SK-N-SH (cell line): Measurements from ENCODE around the gene METTL9. TPM values are rescaled to one million over a fixed set of nuclear protein-coding genes. Genes with fewer than 3 reads are reported as not detected.

Experiments used
- CTCF ChIA-PET: fragments of 300-600, 350-600 bp; formaldehyde crosslinking; extraction: SDS; loops from one replicate; lab custom pipeline; 2021; lab: Yijun Ruan, JAX
- POLR2A ChIA-PET: fragments of 350-600 bp; sonication (Branson Sonifier 250); formaldehyde crosslinking; extraction: SDS; loops from one replicate; lab custom pipeline; 2020; ENCODE audit warnings: antibody characterized with exemption, inconsistent platforms; lab: Yijun Ruan, JAX
- DNase-seq: peaks from one replicate; pipeline ENCODE4 v3.0.0; 2012
- H2AFZ ChIP-seq: fragments of 200-600 bp; sonication (generic); 2 replicates; pipeline ENCODE4 v1.8.1; 2016; ENCODE audit warnings: antibody characterized with exemption, mild to moderate bottlenecking, low read depth
- H3F3A ChIP-seq: fragments of 200-600 bp; sonication (generic); replicated peaks from 2 replicates; pipeline ENCODE3; 2016; ENCODE audit warnings: antibody characterized with exemption, mild to moderate bottlenecking; ENCODE audit not compliant: insufficient read depth
- H3K27ac ChIP-seq, 2 experiments: fragments of 200-500 bp in 1 of 2; fragments of 200-600 bp in 1 of 2; sonication (Bioruptor generic) in 1 of 2; sonication (generic), shearing (Covaris generic) in 1 of 2; 2 replicates each; pipeline versions ENCODE4 v1.5.1 to v1.6.1; 2014 to 2016; ENCODE audit warnings: low read depth in 2 of 2, inconsistent platforms in 1 of 2, low read length in 1 of 2, mild to moderate bottlenecking in 1 of 2, mixed read lengths in 1 of 2
- H3K27me3 ChIP-seq: fragments of 200-600 bp; sonication (generic), shearing (Covaris generic); 2 replicates; pipeline ENCODE4 v1.6.1; 2016; ENCODE audit warnings: mixed run types; ENCODE audit not compliant: insufficient read depth
- H3K36me3 ChIP-seq, 2 experiments: fragments of 200-500 bp in 1 of 2; fragments of 200-600 bp in 1 of 2; sonication (Bioruptor generic) in 1 of 2; sonication (generic) in 1 of 2; replicated peaks in 1 of 2; 2 replicates each; pipeline versions ENCODE3 to v1.5.1; 2014 to 2016; ENCODE audit warnings: low read length in 1 of 2, mild to moderate bottlenecking in 1 of 2; ENCODE audit not compliant: insufficient read depth in 2 of 2, control insufficient read depth in 1 of 2
- H3K4me1 ChIP-seq, 2 experiments: fragments of 200-500 bp in 1 of 2; fragments of 200-600 bp in 1 of 2; sonication (Bioruptor generic) in 1 of 2; sonication (generic), shearing (Covaris generic) in 1 of 2; 2 replicates each; pipeline versions ENCODE4 v1.5.1 to v1.6.1; 2014 to 2016; ENCODE audit warnings: low read depth in 1 of 2, low read length in 1 of 2, mixed run types in 1 of 2; ENCODE audit not compliant: insufficient read depth in 2 of 2, control insufficient read depth in 1 of 2
- H3K4me2 ChIP-seq: fragments of 200-600 bp; sonication (generic), shearing (Covaris generic); 2 replicates; pipeline ENCODE4 v1.6.1; 2017; ENCODE audit warnings: mixed run types
- H3K4me3 ChIP-seq, 2 experiments: fragments of 200-500 bp in 1 of 2; fragments of 200-600 bp in 1 of 2; sonication (Bioruptor generic) in 1 of 2; sonication (generic), shearing (Covaris generic) in 1 of 2; 2 replicates each; pipeline versions ENCODE4 v1.5.1 to v1.8.1; 2014 to 2016; ENCODE audit warnings: low read depth in 2 of 2, inconsistent platforms in 1 of 2, low read length in 1 of 2, mild to moderate bottlenecking in 1 of 2, mixed read lengths in 1 of 2, moderate library complexity in 1 of 2
- H3K79me2 ChIP-seq: fragments of 200-600 bp; sonication (generic); 2 replicates; pipeline ENCODE4 v1.8.1; 2017; ENCODE audit warnings: mild to moderate bottlenecking; ENCODE audit not compliant: insufficient read depth
- H3K9ac ChIP-seq: fragments of 200-600 bp; sonication (generic); 2 replicates; pipeline ENCODE4 v1.6.1; 2017; ENCODE audit warnings: mixed run types
- H3K9me2 ChIP-seq: fragments of 200-600 bp; sonication (generic); 2 replicates; pipeline ENCODE4 v1.6.1; 2017; ENCODE audit warnings: mixed run types
- H3K9me3 ChIP-seq: fragments of 200-600 bp; sonication (generic); 2 replicates; pipeline ENCODE4 v1.6.1; 2017; ENCODE audit warnings: mixed run types, mild to moderate bottlenecking, moderate library complexity
- H4K20me1 ChIP-seq: fragments of 200-600 bp; sonication (generic); 2 replicates; pipeline ENCODE4 v1.6.1; 2017; ENCODE audit warnings: mild to moderate bottlenecking, mixed run types; ENCODE audit not compliant: insufficient read depth
- EP300 ChIP-seq, 2 experiments: IDR thresholded peaks; 2 replicates each; pipeline versions ENCODE4 v1.4.0 to v1.6.1; 2012; ENCODE audit warnings: borderline replicate concordance in 1 of 2, low read depth in 1 of 2, low read length in 1 of 2
- FOSL2 ChIP-seq: IDR thresholded peaks from 2 replicates; pipeline ENCODE4 v1.4.0; 2012; ENCODE audit warnings: low read depth, mild to moderate bottlenecking, moderate library complexity, borderline replicate concordance
- FOXM1 ChIP-seq: IDR thresholded peaks from 2 replicates; pipeline ENCODE4 v1.4.0; 2012; ENCODE audit warnings: low read depth, mild to moderate bottlenecking
- GATA2 ChIP-seq: sonication (generic); formaldehyde crosslinking; IDR thresholded peaks from 2 replicates; pipeline ENCODE4 v1.5.0; 2020; ENCODE audit warnings: mild to moderate bottlenecking, missing genetic modification reagents
- IRF3 ChIP-seq: fragments of 150-350 bp; IDR thresholded peaks from 2 replicates; pipeline ENCODE4 v1.6.1; 2016; ENCODE audit warnings: mild to moderate bottlenecking, low read depth, low read length
- JUND ChIP-seq: IDR thresholded peaks from 2 replicates; pipeline ENCODE4 v1.4.0; 2012
- MAX ChIP-seq: IDR thresholded peaks from 2 replicates; pipeline ENCODE4 v1.4.0; 2012; ENCODE audit warnings: low read depth
- MEF2A ChIP-seq: IDR thresholded peaks from 2 replicates; pipeline ENCODE4 v1.4.0; 2012; ENCODE audit warnings: low read depth, borderline replicate concordance
- NRF1 ChIP-seq: IDR thresholded peaks from 2 replicates; pipeline ENCODE4 v1.6.1; 2012; ENCODE audit warnings: low read depth, mild to moderate bottlenecking, low read length
- PBX3 ChIP-seq: IDR thresholded peaks from 2 replicates; pipeline ENCODE4; 2012
- RCOR1 ChIP-seq: fragments of 150-350 bp; IDR thresholded peaks from 2 replicates; pipeline ENCODE4 v1.6.1; 2017; ENCODE audit warnings: antibody characterized with exemption, low read length
- REST ChIP-seq: IDR thresholded peaks from 2 replicates; pipeline ENCODE4 v1.6.1; 2012; ENCODE audit warnings: mild to moderate bottlenecking, low read depth, low read length, moderate library complexity
- RFX5 ChIP-seq: IDR thresholded peaks from 2 replicates; pipeline ENCODE4 v1.6.1; 2012; ENCODE audit warnings: mild to moderate bottlenecking, improper control_type of control experiment, low read length
- RXRA ChIP-seq: IDR thresholded peaks from 2 replicates; pipeline ENCODE4 v1.4.0; 2012; ENCODE audit warnings: low read depth, mild to moderate bottlenecking, borderline replicate concordance
- SIN3A ChIP-seq: IDR thresholded peaks from 2 replicates; pipeline ENCODE4 v1.6.1; 2012; ENCODE audit warnings: low read depth, mild to moderate bottlenecking, low read length, moderate library complexity, borderline replicate concordance
- SMC3 ChIP-seq: IDR thresholded peaks from 2 replicates; pipeline ENCODE4 v1.6.1; 2012; ENCODE audit warnings: low read depth, low read length, improper control_type of control experiment
- TEAD4 ChIP-seq: IDR thresholded peaks from 2 replicates; pipeline ENCODE4 v1.4.0; 2012; ENCODE audit warnings: mild to moderate bottlenecking, borderline replicate concordance; ENCODE audit not compliant: insufficient read depth
- USF2 ChIP-seq: fragments of 150-350 bp; IDR thresholded peaks from 2 replicates; pipeline ENCODE4 v1.6.1; 2017; ENCODE audit warnings: antibody characterized with exemption, low read length, low read depth, borderline replicate concordance
- YY1 ChIP-seq: IDR thresholded peaks from 2 replicates; pipeline ENCODE4 v1.4.0; 2012; ENCODE audit warnings: low read depth, mild to moderate bottlenecking
- WGBS: methylation state at CpG from one replicate; pipeline ENCODE4 v1.1.6; 2017; ENCODE audit warnings: low lambda C conversion rate; 5-methylcytosine and 5-hydroxymethylcytosine counted together
- polyA plus RNA-seq, 3 experiments: library from polyadenylated mRNA; depleted of rRNA; stranded (reverse); fragments of >200 nt; gene quantifications; 2 replicates each; pipeline ENCODE4 v1.2.3, GENCODE V29; 2012

METTL9 gene
- polyA plus RNA-seq, 1 of the 3 experiments (the other 2 are of a cell fraction) = 70.7 TPM

GRCh38 chr16:21590287-21590686, 9.1 kb upstream of the METTL9 start:
- Histone ChIP-seq H3K9me3 (no peaks in the 10 kb centered on the region), H3K4me1 (0 out of 4 replicates have a peak, but pooled peaks cover 0 to 4% of the 10 kb centered on the region in 2 experiments), H3K4me3 (no peak overlapping the region), H3F3A (peaks cover 7% of the 10 kb centered on the region), H2AFZ (peak overlapping the region; percentile 54), H4K20me1 (no peaks in the 10 kb centered on the region), H3K9me2 (no peaks in the 10 kb centered on the region), H3K9ac (no peak overlapping the region), H3K79me2 (no peaks in the 10 kb centered on the region), H3K27ac (peak overlapping the region in 1 of 2 experiments; percentile 64; a peak in 3 of 4 replicates), H3K4me2 (peak overlapping the region; percentile 45; the same call in 1 of the 2 replicates), H3K27me3 (no peaks in the 10 kb centered on the region), H3K36me3 (no peaks in the 10 kb centered on the region)
- WGBS = 53% methylated on average over 2 of the region's 2 CpGs
- TF ChIP-seq RFX5 (no peak), SMC3 (no peak), MAX (no peak), USF2 (no peak), TEAD4 (no peak), EP300 (IDR thresholded peaks at IDR 0.05; ENCODE audit: borderline replicate concordance in 1 of 2, low read depth in 1 of 2, low read length in 1 of 2) (no peak), JUND (no peak), REST (no peak), IRF3 (no peak), GATA2 (CRISPR knock-in tag) (no peak), RCOR1 (no peak), SIN3A (no peak), YY1 (no peak), PBX3 (no peak), MEF2A (no peak), FOXM1 (no peak), FOSL2 (no peak), RXRA (no peak), NRF1 (no peak)
- CTCF ChIA-PET = interaction anchor here (1.2 to 1.7 kb wide), 2 partner anchors 50 to 103 kb away, joined by 3 to 5 read pairs; no protein-coding TSS in a partner anchor
- POLR2A ChIA-PET = no interaction called here
- DNase-seq = no peak
